HG03196 (cell line): Measurements from ENCODE around the gene SURF2.
"Not testable (repeated sequence)": the region's sequence is repeated elsewhere in the genome, so short reads cannot be mapped to it uniquely, and the experiment has no call there.

Experiments
- ATAC-seq: cut with Tn5 transposase; IDR thresholded peaks from one replicate; pipeline ENCODE4 v1.9.1; 2021; ENCODE audit not compliant: unreplicated experiment

SURF2 gene

DNA sequence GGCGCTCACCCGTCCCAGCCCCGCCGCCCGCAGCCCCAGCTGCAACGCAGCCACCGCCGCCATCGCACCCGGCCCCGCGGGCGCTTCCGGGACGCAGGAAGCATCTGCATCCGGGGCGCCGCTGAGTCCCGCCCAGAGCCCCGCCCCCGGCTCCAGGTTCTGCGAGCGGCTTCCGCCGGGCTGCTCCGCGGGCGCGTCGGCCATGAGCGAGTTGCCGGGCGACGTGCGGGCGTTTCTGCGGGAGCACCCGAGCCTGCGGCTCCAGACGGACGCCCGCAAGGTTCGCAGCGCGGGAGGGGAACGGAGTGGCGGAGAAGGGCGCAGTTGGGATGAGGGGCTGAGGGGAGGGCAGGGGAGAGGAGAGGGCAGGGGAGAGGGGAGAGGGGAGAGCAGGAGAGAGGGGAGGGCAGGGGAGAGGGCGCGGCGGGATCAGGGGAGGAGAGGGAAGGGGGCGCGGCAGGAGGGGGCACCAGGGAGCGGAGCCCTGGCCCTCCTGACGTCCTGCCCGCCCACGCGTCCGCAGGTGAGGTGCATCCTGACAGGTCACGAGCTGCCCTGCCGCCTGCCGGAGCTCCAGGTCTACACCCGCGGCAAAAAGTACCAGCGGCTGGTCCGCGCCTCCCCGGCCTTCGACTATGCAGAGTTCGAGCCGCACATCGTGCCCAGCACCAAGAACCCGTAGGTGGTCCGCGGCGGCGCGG, at the start of gene SURF2, which contains the start of gene SURF1:
Gene SURF2 (plus strand): TSS at position 160 of the 701 bp plus-strand sequence. CDS start 43 bp downstream, at position 203.
Gene SURF1 (minus strand): TSS at position 97 of the 701 bp plus-strand sequence. CDS start 34 bp downstream, at position 63.
- ATAC-seq, result peak; percentile 60

DNA sequence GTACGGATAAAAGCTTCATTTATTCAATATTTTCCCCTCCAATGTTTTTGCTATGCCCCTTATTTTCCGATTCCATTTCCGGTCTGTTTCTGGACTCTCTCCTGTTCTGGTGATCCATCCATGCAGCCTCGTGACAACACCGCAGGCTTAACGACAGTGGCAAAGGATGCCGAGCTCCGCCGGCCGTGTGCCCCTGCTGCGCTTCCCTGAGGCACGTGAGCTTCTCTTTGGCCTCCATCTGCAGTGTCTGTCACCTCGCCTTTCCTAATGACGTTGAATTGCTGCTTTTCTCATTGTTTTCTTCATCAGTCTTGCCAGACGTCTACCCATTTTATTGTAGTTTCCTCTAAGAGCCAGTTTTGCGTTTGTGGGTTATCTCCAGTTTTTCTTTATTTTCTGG, 49.0 kb upstream of the SURF2 start:
- no peak for ATAC-seq

GRCh38 chr9:133309608-133310007, 46.7 kb upstream of the SURF2 start:
- no peak for ATAC-seq

DNA sequence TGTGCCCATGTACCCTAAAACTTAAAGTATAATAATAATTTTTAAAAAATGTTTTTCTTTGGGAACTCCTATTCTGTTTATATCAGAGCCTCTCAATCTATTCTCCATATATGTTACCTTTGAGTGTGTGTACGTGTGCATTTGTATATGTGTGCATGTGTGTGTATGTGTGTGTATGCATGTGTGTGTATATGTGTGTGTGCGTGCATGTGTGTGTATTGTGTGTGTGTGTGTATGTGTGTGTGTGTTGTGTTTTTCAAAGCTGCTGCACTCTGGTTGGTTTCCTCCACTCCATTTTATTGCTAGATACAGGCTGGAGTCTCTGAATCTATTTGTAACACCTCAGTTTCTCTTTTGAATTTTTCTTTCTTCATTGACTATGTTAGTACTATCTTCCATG, 40.4 kb upstream of the SURF2 start:
- no peak for ATAC-seq

- not testable (repeated sequence) for ATAC-seq
Observed at GRCh38 chr9:133317551-133317950, 38.8 kb upstream of the SURF2 start.

DNA sequence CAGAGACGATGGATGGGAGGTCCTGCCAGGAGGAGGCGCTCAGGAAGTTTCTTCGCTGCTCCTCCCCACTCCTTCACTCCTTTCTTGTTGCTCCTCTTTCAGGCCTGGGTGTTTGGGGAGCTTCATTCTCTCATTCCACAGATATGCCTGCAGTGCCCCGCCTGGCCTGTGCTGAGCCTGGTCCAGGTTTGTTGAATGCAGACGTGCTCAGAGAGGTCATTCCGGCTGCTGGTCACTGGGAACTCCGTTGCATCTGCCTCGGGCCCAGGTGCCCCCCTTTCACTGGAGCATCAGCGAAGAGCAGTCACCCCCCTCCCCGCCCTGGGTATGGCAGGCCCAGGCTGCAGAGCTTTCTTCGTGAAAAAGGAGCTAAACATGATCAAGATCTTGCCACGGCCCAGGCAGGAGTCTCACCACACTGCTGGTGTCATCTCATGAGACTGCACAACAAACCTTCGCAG, 35.9 kb upstream of the SURF2 start:
- ATAC-seq, result no peak

- ATAC-seq, result no peak
Observed at GRCh38 chr9:133321411-133321935, 34.9 kb upstream of the SURF2 start.

DNA sequence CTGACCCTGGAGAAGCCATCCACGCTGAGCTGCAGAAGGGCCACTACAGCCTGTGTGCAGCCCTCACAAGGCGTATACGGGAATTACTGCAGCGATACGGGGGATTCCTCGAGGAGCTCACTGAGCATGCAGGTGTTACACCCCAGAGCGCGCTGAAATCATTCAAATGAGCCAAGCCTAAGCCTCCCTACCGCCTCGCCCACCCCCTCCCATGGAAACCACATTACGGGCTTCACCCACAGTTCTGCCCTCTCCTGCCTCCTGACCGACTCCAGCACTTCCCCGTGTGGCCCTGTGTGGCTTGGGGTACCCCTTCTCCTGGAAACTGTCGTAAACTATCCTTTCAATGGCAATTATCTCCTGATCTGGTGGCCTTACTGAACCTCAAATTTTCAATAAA, 33.6 kb upstream of the SURF2 start:
- ATAC-seq, result no peak

- ATAC-seq, result no peak
Observed at GRCh38 chr9:133323211-133323610, 33.1 kb upstream of the SURF2 start.

- no peak for ATAC-seq
Observed at GRCh38 chr9:133323991-133324703, 32.2 kb upstream of the SURF2 start.

- ATAC-seq, result not testable (repeated sequence)
Observed at GRCh38 chr9:133327021-133327420, 29.3 kb upstream of the SURF2 start.

- ATAC-seq, result no peak
Observed at GRCh38 chr9:133327834-133328484, 28.4 kb upstream of the SURF2 start.

DNA sequence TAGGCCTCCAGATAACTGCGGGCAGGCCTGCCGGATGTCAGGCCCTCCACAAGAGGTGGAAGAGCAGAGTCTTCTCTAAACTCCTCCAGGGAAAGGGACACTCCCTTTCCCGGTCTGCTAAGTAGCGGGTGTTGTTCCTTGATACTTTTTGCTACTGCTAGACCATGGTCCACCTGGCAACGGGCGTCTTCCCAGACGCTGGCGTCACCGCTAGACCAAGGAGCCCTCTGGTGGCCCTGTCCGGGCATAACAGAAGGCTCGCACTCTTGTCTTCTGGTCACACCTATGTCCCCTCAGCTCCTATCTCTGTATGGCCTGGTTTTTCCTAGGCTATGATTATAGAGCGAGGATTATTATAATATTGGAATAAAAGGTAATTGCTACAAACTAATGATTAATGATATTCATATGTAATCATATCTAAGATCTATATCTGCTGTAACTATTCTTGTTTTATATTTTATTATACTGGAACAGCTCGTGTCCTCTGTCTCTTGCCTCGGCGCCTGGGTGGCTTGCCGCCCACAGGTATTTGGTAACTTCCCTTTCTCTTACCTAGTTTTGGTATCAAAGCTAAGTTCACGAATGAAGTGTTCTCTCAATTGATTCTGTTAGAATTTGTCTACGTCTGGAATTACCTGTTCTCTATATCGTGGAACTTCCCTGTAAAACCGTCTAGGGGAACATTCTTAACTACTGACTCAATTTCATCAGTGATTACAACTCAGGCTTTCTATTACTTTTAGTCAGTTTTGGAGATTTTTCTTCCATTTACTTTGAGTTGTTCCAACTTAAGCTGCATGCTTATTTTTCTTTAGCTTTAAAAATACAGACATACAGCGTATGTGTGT, 26.8 kb upstream of the SURF2 start:
- not testable (repeated sequence) for ATAC-seq

GRCh38 chr9:133331221-133331620, 25.1 kb upstream of the SURF2 start:
- no peak for ATAC-seq

DNA sequence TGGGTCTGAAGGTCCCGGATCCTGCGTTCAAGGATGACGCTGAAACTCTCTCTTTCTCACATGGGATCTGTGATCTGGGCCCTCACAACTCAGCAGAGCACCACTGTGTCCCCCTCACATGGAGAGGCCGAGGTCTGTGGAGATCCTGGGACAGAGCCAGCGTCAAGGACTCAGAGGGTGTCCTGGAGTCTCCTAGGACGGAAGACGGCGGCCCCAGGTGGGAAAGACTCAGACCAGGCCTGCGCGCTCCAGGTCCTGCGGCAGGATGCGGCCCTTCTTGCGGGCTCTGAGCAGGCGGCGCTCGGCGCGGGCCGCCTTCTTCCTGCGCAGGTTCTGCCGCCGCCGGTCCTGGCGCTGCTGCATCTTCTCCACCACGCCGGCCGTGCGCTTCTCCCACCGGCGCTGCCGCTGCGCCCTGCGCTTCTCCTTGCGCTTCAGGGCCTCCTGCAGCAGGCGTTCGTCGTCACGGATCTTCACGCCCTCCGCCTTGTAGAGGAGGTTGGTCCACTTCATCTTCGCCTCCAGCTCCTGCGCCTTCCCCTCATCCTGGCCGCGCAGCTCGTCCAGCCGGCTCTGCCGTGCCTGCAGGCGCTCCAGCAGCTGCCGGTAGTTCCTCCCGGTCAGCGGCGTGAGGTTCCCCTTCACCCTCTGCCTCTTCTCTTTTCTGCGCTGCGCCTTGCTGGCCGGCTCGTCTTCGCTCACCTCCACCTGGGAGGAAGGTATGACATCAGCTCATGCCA, 24.5 kb upstream of the SURF2 start:
- ATAC-seq, result no peak

- ATAC-seq, result no peak
Observed at GRCh38 chr9:133332381-133332730, 24.0 kb upstream of the SURF2 start.

DNA sequence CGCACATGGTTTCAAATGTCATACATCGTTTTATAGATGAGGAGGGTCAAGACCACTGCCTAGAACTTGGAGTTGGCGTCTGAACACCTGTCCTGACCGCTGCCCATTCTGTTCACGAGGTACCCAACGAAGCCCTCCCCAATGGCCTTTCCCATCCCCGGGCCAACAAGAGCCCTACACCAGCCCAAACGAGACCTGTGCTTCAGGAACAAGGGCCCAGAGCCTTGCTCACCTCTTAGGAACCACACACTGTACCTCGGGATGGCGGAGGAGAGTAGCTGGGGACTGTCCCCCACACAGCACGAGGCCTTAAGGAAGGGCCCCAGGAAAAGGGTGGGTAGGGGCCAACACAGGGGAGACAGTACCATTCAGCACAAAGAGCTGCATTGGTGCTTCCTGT, 23.3 kb upstream of the SURF2 start:
- no peak for ATAC-seq

DNA sequence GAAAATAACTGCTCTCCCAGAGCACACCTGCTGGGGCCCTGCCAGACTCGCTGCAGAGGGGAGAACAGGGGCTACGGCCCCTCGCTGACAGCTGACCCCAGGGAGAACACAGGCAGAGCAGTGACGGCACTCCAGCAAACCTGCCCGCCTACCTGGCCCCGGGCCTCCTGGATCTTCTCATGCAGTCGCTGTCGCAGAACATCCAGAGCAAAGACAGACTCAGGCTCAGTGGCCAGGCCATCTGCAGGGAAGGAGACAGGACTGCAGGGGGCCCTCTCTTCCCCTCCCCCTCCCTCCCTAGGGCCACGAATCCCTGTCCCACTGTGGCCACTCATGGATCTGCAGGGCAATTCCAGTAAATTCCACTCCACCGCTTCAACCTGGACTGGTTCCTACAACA, 22.8 kb upstream of the SURF2 start:
- no peak for ATAC-seq

DNA sequence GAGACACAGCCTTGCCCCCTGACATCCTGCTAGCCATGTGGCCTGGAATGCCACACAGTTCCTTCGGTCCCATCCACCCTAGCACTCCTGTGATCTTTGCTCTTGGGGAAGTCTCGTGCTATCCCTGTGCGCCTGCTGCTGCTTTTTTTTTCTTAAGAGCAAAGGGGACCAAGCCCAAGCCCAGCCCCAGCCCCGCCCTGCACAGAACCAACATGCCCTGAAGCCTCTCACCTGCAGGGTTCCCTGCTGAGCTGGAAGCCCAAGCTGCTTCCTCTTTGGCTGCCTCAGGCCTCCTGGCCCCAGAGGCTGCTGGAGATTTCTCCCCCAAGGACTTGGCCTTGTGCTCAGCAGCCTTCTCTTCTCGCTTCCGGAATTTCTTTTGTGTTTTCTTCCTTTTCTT, 22.2 kb upstream of the SURF2 start:
- ATAC-seq, result no peak

GRCh38 chr9:133334888-133335287, 21.5 kb upstream of the SURF2 start:
- not testable (repeated sequence) for ATAC-seq
